Gastroesophageal sphincter (tissue), 4 donors: ENCODE measurements around the gene DNAJB8. TPM values are rescaled to one million over a fixed set of nuclear protein-coding genes. Genes with fewer than 3 reads are reported as not detected.
A peak's percentile ranks its signal among the peaks of the same experiment; 100 is the strongest.

Source experiments
- ATAC-seq: fragments of 150-250 bp; one replicate; pipeline ENCODE4 v1.9.1; 2016; ENCODE audit warnings: mild to moderate bottlenecking, moderate library complexity
- H3K27ac ChIP-seq, 4 donors: fragments of 200-600 bp; sonication (generic) in 3 of 4; 1 replicate in 3 of 4; 2 replicates in 1 of 4; pipeline ENCODE4 v1.5.1; 2016 to 2019
- H3K27me3 ChIP-seq: fragments of 200-600 bp; sonication (generic); one replicate; pipeline ENCODE4 v1.5.1; 2019
- H3K36me3 ChIP-seq, 2 donors: fragments of 200-600 bp; sonication (generic); one replicate each; pipeline ENCODE4 v1.5.1; 2019; ENCODE audit warnings: control low read depth in 1 of 2
- H3K4me1 ChIP-seq, 3 donors: fragments of 200-600 bp; sonication (generic); 1 replicate in 2 of 3; 2 replicates in 1 of 3; pipeline ENCODE4 v1.5.1; 2016 to 2019; ENCODE audit warnings: control low read depth in 2 of 3
- H3K4me3 ChIP-seq, 2 donors: fragments of 200-600 bp; sonication (generic); one replicate each; pipeline ENCODE4 v1.5.1; 2019; ENCODE audit warnings: mild to moderate bottlenecking in 1 of 2, moderate library complexity in 1 of 2
- H3K9me3 ChIP-seq, 3 donors: fragments of 200-600 bp; sonication (generic); one replicate each; pipeline ENCODE4 v1.5.1; 2017 to 2019; ENCODE audit warnings: control low read depth in 2 of 3
- EP300 ChIP-seq: sonication (generic); formaldehyde crosslinking; IDR thresholded peaks from one replicate; pipeline ENCODE4 v1.6.1; 2017; ENCODE audit warnings: antibody characterized with exemption, mild to moderate bottlenecking
- POLR2A ChIP-seq, 2 donors: fragments of 450-650 bp; IDR thresholded peaks; one replicate each; pipeline ENCODE4 v1.6.1; 2017; ENCODE audit warnings: antibody characterized with exemption in 2 of 2, mild to moderate bottlenecking in 2 of 2, moderate library complexity in 1 of 2
- POLR2AphosphoS5 ChIP-seq: sonication (generic); formaldehyde crosslinking; IDR thresholded peaks from one replicate; pipeline ENCODE4 v1.6.1; 2017; ENCODE audit warnings: antibody characterized with exemption
- WGBS, 2 donors: methylation state at CpG; one replicate each; pipeline ENCODE4 v1.1.5; 2018; ENCODE audit warnings: low coverage in 1 of 2; 5-methylcytosine and 5-hydroxymethylcytosine counted together
- total RNA-seq, 4 donors: library from RNA; depleted of rRNA; stranded (reverse); fragments of >200 nt; gene quantifications; one replicate each; pipeline ENCODE4 v1.1.0, GENCODE V29; 2016
- TF ChIP-seq, protein P1 (sequence below), 4 experiments: fragments of 200-600 bp in 2 of 4; fragments of 450-650 bp in 2 of 4; sonication (generic) in 1 of 4; IDR thresholded peaks; one replicate each; pipeline ENCODE4 v1.5.1; 2017 to 2019; ENCODE audit warnings: antibody characterized with exemption in 4 of 4, mild to moderate bottlenecking in 2 of 4, moderate library complexity in 2 of 4

Gene DNAJB8
- total RNA-seq, 4 donors from 2014 or later: not detected

DNA sequence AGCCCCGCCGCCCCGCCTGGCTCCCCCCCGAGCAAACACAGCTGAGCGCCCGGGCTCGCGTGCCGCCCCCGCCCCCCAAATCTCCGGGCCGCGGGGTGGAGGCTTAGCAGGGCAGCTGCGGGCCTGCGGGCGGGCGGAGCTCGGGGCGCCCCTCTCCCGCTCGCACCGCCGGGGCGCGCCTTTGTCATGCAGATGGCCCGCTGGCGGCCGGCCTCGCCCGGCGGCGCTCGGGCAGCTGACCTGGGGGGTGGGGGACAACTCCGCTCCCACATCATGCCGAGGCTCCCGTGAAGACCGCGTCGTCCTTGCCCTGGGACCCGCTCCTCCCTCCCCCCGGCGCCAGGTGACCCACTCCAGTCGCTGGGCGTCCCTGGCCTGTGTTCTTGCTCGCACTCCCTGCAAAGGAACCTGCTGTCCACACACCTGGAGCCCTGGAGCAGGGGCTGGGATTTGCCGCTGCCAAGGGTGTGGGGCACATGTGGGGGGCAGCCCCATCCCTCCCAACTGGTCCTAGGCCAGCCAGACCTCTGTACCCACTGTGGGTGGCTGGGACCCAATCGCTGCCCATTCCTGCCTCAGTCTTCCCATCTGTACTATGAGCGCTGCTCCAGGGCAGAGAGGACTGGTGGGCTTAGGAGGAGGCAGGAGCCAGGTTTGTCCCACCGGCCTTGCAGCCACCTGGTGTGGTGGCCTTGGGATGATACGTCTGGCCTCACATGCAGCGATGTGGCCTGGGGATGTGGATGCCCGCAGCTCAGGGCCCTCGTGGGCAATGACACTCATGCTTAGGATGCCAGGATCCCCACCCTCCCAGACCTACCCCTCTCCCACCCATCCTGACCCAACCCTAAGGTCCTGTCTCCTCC, 33.5 kb downstream of the DNAJB8 start:
- TF ChIP-seq, protein P1, sequence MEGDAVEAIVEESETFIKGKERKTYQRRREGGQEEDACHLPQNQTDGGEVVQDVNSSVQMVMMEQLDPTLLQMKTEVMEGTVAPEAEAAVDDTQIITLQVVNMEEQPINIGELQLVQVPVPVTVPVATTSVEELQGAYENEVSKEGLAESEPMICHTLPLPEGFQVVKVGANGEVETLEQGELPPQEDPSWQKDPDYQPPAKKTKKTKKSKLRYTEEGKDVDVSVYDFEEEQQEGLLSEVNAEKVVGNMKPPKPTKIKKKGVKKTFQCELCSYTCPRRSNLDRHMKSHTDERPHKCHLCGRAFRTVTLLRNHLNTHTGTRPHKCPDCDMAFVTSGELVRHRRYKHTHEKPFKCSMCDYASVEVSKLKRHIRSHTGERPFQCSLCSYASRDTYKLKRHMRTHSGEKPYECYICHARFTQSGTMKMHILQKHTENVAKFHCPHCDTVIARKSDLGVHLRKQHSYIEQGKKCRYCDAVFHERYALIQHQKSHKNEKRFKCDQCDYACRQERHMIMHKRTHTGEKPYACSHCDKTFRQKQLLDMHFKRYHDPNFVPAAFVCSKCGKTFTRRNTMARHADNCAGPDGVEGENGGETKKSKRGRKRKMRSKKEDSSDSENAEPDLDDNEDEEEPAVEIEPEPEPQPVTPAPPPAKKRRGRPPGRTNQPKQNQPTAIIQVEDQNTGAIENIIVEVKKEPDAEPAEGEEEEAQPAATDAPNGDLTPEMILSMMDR (IDR thresholded peaks at IDR 0.05): no peak
- TF ChIP-seq EP300 (no peak), POLR2AphosphoS5 (no peak), POLR2A (IDR thresholded peaks at IDR 0.05) (no peak)
- H3K36me3 ChIP-seq: no peaks in the 10 kb centered on the region
- ATAC-seq: no peak
- WGBS, 2 donors: no CpG with 5 or more reads among the region's 53 CpGs
- no peak overlapping the region for H3K27ac ChIP-seq
- peaks cover 0 to 15% (median 9%) of the 10 kb centered on the region in 3 donors for H3K4me1 ChIP-seq
- peaks cover 94% of the 10 kb centered on the region for H3K27me3 ChIP-seq
- no peaks in the 10 kb centered on the region for H3K9me3 ChIP-seq
- H3K4me3 ChIP-seq: peak overlapping the region in 1 of 2 donors; percentile 47

DNA sequence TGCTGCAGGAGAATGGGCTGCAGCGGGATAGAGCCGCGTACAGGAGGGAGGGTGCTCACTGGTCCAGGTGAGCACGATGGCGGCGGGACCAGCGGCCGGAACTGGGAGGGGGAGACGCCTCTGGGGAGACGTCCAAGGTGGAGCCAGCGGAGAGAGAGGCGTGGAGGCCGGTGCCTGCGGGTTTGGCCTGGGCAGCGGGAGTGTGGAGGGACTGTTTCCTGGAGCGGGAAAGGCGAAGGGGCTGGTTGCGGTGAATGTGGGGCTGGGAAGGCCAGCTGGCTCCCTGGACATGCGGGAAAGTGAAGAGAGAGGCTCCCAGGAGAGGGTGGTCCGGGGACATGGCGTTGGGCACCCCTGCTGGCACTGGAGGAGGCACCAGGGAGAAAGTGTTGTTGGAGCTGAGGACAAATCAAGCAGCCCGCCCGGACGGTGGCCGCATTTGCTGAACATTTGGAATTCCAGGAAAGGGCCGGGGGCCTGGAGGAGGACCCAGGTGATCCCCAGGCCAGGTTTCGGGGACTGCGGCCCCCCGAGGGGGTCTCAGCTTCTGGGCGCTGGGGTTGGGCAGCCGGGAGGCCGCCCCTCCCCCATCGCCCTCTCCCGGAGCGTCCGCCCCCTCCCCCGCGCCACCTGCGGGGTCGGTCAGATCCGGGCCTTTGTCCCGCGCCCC, 34.3 kb downstream of the DNAJB8 start:
- peaks cover 0 to 15% (median 9%) of the 10 kb centered on the region in 3 donors for H3K4me1 ChIP-seq
- H3K36me3 ChIP-seq: no peaks in the 10 kb centered on the region
- peaks cover 97% of the 10 kb centered on the region for H3K27me3 ChIP-seq
- no peaks in the 10 kb centered on the region for H3K9me3 ChIP-seq
- WGBS, 2 donors: 11 to 20% methylated on average over 2 to 12 of the region's 43 CpGs
- H3K4me3 ChIP-seq: peak overlapping the region in 1 of 2 donors; percentile 47
- no peak overlapping the region for H3K27ac ChIP-seq
- ATAC-seq: no peak
- TF ChIP-seq POLR2AphosphoS5: no peak
- TF ChIP-seq, protein P1 (IDR thresholded peaks at IDR 0.05): no peak
- no peak for TF ChIP-seq EP300
- no peak for TF ChIP-seq POLR2A (IDR thresholded peaks at IDR 0.05)

DNA sequence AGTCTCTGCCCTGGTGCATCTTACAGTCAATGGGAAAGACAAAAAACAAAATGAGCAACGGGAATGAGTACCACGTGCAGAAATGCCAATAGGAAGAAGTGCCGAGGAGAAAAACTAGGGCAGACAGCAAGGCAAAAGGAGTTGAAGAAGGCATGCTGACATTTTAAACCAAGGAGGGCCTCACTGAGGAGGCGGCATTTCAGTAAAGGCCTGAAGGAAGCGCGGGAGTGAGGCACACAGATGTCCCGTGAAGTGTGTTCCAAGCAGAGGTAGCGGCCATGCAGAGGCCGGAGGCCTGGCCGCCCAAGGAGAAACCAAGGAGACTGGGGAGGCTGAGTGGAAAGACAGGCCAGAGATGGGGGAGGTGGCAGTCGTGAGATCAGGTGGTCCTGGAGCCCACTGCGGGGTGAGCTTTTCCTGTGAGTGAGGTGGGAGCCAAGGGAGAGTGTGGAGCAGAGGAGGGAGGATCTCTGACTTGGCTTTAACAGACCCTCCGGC, 34.8 kb downstream of the DNAJB8 start:
- no peak for TF ChIP-seq EP300
- Histone ChIP-seq H3K9me3 (no peaks in the 10 kb centered on the region), H3K4me3 (peak overlapping the region in 1 of 2 donors; percentile 47), H3K27me3 (peaks cover 97% of the 10 kb centered on the region), H3K27ac (no peak overlapping the region), H3K4me1 (peaks cover 0 to 15% (median 9%) of the 10 kb centered on the region in 3 donors), H3K36me3 (no peaks in the 10 kb centered on the region)
- WGBS, 2 donors: 49 to 63% methylated on average over 7 to 12 of the region's 13 CpGs
- no peak for ATAC-seq

DNA sequence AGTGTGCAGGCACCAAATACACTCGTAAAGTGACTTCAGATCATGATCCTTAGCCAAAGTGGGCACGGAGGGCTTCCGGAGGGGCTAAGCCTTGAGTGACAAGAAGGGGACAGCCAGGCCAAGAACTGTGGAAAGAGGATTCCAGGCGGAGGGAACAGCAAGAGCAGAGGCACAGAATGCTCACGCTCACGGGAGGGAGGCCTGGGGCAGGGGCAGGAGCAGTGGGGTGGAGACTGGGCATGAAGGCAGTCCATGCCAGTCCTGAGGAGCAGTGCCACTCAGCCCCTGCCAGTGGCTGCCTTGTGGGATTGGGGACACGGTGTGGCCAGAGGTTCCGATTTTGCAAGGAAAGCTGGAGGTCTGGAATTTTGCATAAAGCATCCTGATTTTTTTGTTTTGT, 36.0 kb downstream of the DNAJB8 start:
- ATAC-seq: no peak

DNA sequence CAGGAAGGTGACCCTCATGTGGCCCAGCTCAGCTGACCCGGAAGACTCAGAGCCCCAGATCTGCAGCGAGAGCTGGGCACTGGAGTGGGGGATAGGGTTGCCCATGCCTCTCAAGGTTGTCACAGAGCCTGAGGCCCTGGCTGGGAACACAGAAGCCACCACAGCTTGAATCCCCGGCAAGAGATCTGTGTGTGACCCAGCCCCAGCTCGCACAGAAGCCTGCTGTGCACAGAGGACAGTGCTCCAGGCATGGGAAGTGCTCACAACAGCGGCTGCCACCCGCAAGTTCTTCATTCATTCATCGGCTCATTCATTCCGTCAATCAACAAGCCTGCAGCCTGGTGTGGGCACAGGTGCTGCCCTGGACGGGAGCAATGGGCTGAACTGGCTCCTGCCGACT, 36.4 kb downstream of the DNAJB8 start:
- Histone ChIP-seq H3K9me3 (no peaks in the 10 kb centered on the region), H3K4me1 (peaks cover 0 to 26% (median 13%) of the 10 kb centered on the region in 3 donors), H3K36me3 (no peaks in the 10 kb centered on the region), H3K27me3 (peaks cover 99% of the 10 kb centered on the region), H3K4me3 (no peak overlapping the region), H3K27ac (no peak overlapping the region)
- TF ChIP-seq, protein P1 (IDR thresholded peaks at IDR 0.05): no peak
- TF ChIP-seq POLR2A (IDR thresholded peaks at IDR 0.05): no peak
- TF ChIP-seq POLR2AphosphoS5: no peak
- no peak for TF ChIP-seq EP300
- no CpG with 5 or more reads among the region's 10 CpGs for WGBS, 2 donors
- no peak for ATAC-seq

More for the DNA sequence above, 36.0 kb downstream of the DNAJB8 start:
- peaks cover 99% of the 10 kb centered on the region for H3K27me3 ChIP-seq
- H3K36me3 ChIP-seq: no peaks in the 10 kb centered on the region
- peaks cover 0 to 25% (median 13%) of the 10 kb centered on the region in 3 donors for H3K4me1 ChIP-seq
- H3K27ac ChIP-seq: no peak overlapping the region
- H3K9me3 ChIP-seq: no peaks in the 10 kb centered on the region
- TF ChIP-seq, protein P1 (IDR thresholded peaks at IDR 0.05): no peak
- TF ChIP-seq POLR2A (IDR thresholded peaks at IDR 0.05) (no peak), POLR2AphosphoS5 (no peak), EP300 (no peak)
- 83 to 89% methylated on average over 2 to 5 of the region's 8 CpGs for WGBS, 2 donors
- H3K4me3 ChIP-seq: no peak overlapping the region
